HL-60 (cell line): ENCODE data around the gene PNRC2.

ENCODE experiments used
- TF ChIP-seq, protein P1 (sequence below): IDR thresholded peaks from one replicate; pipeline ENCODE4 v1.5.1; 2011; ENCODE audit warnings: low read length, control low read depth, inconsistent platforms; ENCODE audit not compliant: insufficient read depth
- TF ChIP-seq, protein P2 (sequence below): IDR thresholded peaks from 2 replicates; pipeline ENCODE4 v1.6.1; 2012; ENCODE audit warnings: low read depth; ENCODE audit not compliant: insufficient replicate concordance

DNA sequence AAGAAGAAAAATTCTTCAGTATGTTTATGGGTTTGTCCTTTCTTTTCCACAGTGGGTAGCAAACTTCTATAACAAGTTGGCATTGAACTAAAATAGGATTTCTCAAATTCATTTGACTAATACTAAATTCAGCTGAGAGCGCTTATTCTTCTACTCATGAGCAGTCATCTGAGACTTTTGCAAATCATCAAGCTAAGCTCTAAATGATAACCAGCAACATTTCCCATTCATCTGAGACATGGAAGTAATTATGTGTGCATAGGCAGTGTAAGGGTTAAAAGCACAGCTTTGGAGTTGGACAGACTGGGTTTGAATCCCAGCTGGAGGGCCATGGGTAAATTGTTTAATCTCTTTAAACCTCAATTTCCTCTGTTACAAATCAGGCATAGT lies 28.1 kb upstream of the PNRC2 start:
- TF ChIP-seq, protein P1, sequence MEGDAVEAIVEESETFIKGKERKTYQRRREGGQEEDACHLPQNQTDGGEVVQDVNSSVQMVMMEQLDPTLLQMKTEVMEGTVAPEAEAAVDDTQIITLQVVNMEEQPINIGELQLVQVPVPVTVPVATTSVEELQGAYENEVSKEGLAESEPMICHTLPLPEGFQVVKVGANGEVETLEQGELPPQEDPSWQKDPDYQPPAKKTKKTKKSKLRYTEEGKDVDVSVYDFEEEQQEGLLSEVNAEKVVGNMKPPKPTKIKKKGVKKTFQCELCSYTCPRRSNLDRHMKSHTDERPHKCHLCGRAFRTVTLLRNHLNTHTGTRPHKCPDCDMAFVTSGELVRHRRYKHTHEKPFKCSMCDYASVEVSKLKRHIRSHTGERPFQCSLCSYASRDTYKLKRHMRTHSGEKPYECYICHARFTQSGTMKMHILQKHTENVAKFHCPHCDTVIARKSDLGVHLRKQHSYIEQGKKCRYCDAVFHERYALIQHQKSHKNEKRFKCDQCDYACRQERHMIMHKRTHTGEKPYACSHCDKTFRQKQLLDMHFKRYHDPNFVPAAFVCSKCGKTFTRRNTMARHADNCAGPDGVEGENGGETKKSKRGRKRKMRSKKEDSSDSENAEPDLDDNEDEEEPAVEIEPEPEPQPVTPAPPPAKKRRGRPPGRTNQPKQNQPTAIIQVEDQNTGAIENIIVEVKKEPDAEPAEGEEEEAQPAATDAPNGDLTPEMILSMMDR: no peak
- TF ChIP-seq, protein P2, sequence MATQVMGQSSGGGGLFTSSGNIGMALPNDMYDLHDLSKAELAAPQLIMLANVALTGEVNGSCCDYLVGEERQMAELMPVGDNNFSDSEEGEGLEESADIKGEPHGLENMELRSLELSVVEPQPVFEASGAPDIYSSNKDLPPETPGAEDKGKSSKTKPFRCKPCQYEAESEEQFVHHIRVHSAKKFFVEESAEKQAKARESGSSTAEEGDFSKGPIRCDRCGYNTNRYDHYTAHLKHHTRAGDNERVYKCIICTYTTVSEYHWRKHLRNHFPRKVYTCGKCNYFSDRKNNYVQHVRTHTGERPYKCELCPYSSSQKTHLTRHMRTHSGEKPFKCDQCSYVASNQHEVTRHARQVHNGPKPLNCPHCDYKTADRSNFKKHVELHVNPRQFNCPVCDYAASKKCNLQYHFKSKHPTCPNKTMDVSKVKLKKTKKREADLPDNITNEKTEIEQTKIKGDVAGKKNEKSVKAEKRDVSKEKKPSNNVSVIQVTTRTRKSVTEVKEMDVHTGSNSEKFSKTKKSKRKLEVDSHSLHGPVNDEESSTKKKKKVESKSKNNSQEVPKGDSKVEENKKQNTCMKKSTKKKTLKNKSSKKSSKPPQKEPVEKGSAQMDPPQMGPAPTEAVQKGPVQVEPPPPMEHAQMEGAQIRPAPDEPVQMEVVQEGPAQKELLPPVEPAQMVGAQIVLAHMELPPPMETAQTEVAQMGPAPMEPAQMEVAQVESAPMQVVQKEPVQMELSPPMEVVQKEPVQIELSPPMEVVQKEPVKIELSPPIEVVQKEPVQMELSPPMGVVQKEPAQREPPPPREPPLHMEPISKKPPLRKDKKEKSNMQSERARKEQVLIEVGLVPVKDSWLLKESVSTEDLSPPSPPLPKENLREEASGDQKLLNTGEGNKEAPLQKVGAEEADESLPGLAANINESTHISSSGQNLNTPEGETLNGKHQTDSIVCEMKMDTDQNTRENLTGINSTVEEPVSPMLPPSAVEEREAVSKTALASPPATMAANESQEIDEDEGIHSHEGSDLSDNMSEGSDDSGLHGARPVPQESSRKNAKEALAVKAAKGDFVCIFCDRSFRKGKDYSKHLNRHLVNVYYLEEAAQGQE: no peak
